ENCODE measurements around the gene PHF2.

PHF2 gene

GRCh38 chr9:93713716-93714115 lies 137.3 kb downstream of the PHF2 start:
- DNase-seq, result no peak

GRCh38 chr9:93721417-93721965 lies 145.1 kb downstream of the PHF2 start:
- DNase-seq, result no peak

- DNase-seq, result no peak
Measured at GRCh38 chr9:93724852-93725251, 148.5 kb downstream of the PHF2 start.

- DNase-seq, result no peak
Measured at GRCh38 chr9:93725382-93725781, 149.0 kb downstream of the PHF2 start.

DNA sequence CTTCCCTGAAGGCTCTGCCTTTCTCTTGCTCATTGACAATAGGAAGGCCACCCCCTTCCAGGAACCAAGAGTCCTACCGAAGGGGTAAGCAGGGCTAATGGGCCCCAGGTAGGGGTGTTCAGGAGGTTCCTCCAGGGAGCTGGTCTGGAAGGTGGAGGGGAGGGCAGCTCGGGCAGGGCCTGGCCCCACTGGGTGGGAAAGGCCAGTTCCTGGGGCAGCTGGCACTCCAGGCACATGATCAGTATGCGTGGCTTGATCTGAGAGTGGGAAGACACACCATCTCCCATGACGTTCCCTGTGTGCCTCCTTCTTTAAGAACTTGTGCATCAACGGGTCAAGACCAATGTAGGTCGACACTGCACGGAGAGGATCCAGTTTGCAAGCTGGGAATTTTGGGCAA lies 149.8 kb downstream of the PHF2 start:
- no peak for DNase-seq
